ENCODE data around the gene PKIG.

The PKIG gene

GRCh38 chr20:44659931-44660330, 77.6 kb downstream of the PKIG start:
- no peak for DNase-seq (ENCODE audit: low read depth, low spot score)

- no peak for DNase-seq (ENCODE audit: low read depth, low spot score)
These were observed 78.2 kb downstream of the PKIG start for GRCh38 chr20:44660581-44660980.

- DNase-seq (ENCODE audit: low read depth, low spot score): no peak
These were observed 79.9 kb downstream of the PKIG start for GRCh38 chr20:44662261-44662660.

- DNase-seq (ENCODE audit: low read depth, low spot score): no peak
These were observed 81.8 kb downstream of the PKIG start for GRCh38 chr20:44664131-44664530.

- no peak for DNase-seq (ENCODE audit: low read depth, low spot score)
These were observed 83.7 kb downstream of the PKIG start for GRCh38 chr20:44666066-44666465.

All from activated CD4-positive, CD25-positive, alpha-beta regulatory T cell treated with anti-CD3 and anti-CD28 coated beads, Interleukin-2, amount 50 U/mL, for 16 hours (primary cell).